ENCODE results near the gene CRYBG1.
"Not testable (repeated sequence)": the region's sequence is repeated elsewhere in the genome, so short reads cannot be mapped to it uniquely, and the experiment has no call there.

The CRYBG1 gene

GRCh38 chr6:106588937-106589336 is 228.4 kb downstream of the CRYBG1 start:
- DNase-seq (ENCODE audit: low read depth in 2 of 2) = not testable (repeated sequence)

- DNase-seq (ENCODE audit: low read depth in 2 of 2) = no peak
Measured at GRCh38 chr6:106591111-106591825, 230.8 kb downstream of the CRYBG1 start.

GRCh38 chr6:106599440-106599839 is 238.9 kb downstream of the CRYBG1 start:
- no peak for DNase-seq (ENCODE audit: low read depth in 2 of 2)

- no peak for DNase-seq (ENCODE audit: low read depth in 2 of 2)
Measured at GRCh38 chr6:106600329-106600728, 239.8 kb downstream of the CRYBG1 start.

- DNase-seq (ENCODE audit: low read depth in 2 of 2) = no peak
Measured at GRCh38 chr6:106608080-106608668, 247.7 kb downstream of the CRYBG1 start.

- no peak for DNase-seq (ENCODE audit: low read depth in 2 of 2)
Measured at GRCh38 chr6:106609699-106610098, 249.2 kb downstream of the CRYBG1 start.

GRCh38 chr6:106611030-106611429 is 250.5 kb downstream of the CRYBG1 start:
- no peak for DNase-seq (ENCODE audit: low read depth in 2 of 2)

- no peak for DNase-seq (ENCODE audit: low read depth in 2 of 2)
Measured at GRCh38 chr6:106612671-106613416, 252.3 kb downstream of the CRYBG1 start.

- no peak for DNase-seq (ENCODE audit: low read depth in 2 of 2)
Measured at GRCh38 chr6:106613590-106613989, 253.1 kb downstream of the CRYBG1 start.

GRCh38 chr6:106614166-106614565 is 253.6 kb downstream of the CRYBG1 start:
- DNase-seq (ENCODE audit: low read depth in 2 of 2) = no peak

GRCh38 chr6:106614592-106615257 is 254.2 kb downstream of the CRYBG1 start:
- no peak for DNase-seq (ENCODE audit: low read depth in 2 of 2)

GRCh38 chr6:106617302-106617701 is 256.8 kb downstream of the CRYBG1 start:
- no peak for DNase-seq (ENCODE audit: low read depth in 2 of 2)

GRCh38 chr6:106617857-106618256 is 257.3 kb downstream of the CRYBG1 start:
- no peak for DNase-seq (ENCODE audit: low read depth in 2 of 2)

- DNase-seq (ENCODE audit: low read depth in 2 of 2) = no peak
Measured at GRCh38 chr6:106618324-106618723, 257.8 kb downstream of the CRYBG1 start.

GRCh38 chr6:106619223-106619622 is 258.7 kb downstream of the CRYBG1 start:
- no peak for DNase-seq (ENCODE audit: low read depth in 2 of 2)

- DNase-seq (ENCODE audit: low read depth in 2 of 2) = no peak
Measured at GRCh38 chr6:106620931-106621672, 260.6 kb downstream of the CRYBG1 start.
